Activated naive CD4-positive, alpha-beta T cell treated with anti-CD3 and anti-CD28 coated beads, Interleukin-2, amount 10 ng/mL, durations not matched to agents 7 days and 5 days (primary cell): ENCODE data around the gene FAM117A.

Source experiments
- CTCF ChIA-PET: fragments of 350-600 bp; sonication (Branson Sonifier 250); formaldehyde crosslinking; loops from one replicate; lab custom pipeline; 2021; ENCODE audit warnings: antibody characterized with exemption; lab: Charles Lee
- DNase-seq: peaks from one replicate; pipeline ENCODE4 v3.0.0-alpha.2; 2020
- H3K27ac Mint-ChIP-seq: one replicate; pipeline ENCODE4 v1.8.0; 2021; ENCODE audit warnings: mild to moderate bottlenecking, moderate library complexity, mixed read lengths
- H3K27me3 Mint-ChIP-seq: one replicate; pipeline ENCODE4 v1.8.0; 2021; ENCODE audit warnings: mild to moderate bottlenecking, mixed read lengths
- H3K36me3 Mint-ChIP-seq: one replicate; pipeline ENCODE4 v1.8.0; 2021; ENCODE audit warnings: mixed read lengths
- H3K4me1 Mint-ChIP-seq: one replicate; pipeline ENCODE4 v1.8.0; 2021; ENCODE audit warnings: mixed read lengths
- H3K4me3 Mint-ChIP-seq: one replicate; pipeline ENCODE4 v1.8.0; 2021; ENCODE audit warnings: mild to moderate bottlenecking, moderate library complexity, mixed read lengths
- H3K9me3 Mint-ChIP-seq: one replicate; pipeline ENCODE4 v1.8.0; 2021; ENCODE audit warnings: mixed read lengths

Gene FAM117A

DNA sequence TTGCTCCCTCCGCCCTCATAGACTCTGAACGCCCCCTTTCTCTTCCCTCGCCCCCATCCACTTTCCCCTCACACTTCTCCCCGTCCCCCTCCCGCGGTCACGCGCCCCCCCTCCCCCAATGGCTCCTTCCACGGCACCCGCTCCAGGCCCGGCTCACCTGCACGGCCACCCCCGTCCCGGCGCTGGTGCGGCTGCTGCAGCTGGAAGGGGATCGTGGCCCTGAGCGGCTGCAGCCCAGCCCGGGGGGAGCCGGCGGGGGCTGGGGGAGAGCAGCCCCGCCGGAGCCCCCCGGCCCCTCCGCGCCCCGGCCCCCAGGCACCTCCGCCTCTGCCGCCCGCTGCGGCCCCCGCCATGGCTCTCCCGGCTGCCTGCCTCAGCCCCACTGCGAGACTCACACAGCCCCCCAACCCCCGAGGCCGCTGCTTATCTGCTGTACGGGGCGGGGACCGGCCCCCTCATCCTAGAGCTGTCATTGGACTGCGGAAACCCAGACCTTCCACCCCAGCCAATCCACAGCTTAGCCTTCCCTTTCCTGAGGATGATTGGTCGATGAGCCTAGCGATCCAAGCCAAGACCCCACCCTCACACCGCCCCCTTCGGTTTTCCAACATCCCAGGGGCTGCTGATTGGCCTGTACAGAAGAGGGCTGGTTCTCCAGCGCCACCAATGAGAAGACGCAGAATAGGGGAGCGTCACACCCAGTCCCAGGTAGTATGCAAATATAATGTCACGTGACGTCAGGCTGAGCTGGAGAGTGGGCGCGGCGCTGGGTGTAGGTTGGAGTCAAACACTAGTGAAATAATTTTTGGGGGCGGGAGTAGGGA lies at the start of gene FAM117A:
Gene FAM117A, minus strand, starts transcription at position 397 of the 824 bp plus-strand sequence. Its CDS starts 44 bp downstream, at position 353.
- peaks cover 50% of the 10 kb centered on the region for H3K4me1 Mint-ChIP-seq
- H3K4me3 Mint-ChIP-seq = peak within 1 kb of the TSS; percentile 90
- peaks cover 13% of the 10 kb centered on the region for H3K36me3 Mint-ChIP-seq
- DNase-seq = peak; percentile 99
- H3K27me3 Mint-ChIP-seq = peaks cover 30% of the 10 kb centered on the region
- H3K27ac Mint-ChIP-seq = peak within 1 kb of the TSS; percentile 86
- no peaks in the 10 kb centered on the region for H3K9me3 Mint-ChIP-seq
- CTCF ChIA-PET = interaction anchor here (0.9 to 1.7 kb wide), 6 partner anchors 10 to 194 kb away, joined by 3 to 10 read pairs (median 4); partner anchors contain the start of gene SLC35B1

DNA sequence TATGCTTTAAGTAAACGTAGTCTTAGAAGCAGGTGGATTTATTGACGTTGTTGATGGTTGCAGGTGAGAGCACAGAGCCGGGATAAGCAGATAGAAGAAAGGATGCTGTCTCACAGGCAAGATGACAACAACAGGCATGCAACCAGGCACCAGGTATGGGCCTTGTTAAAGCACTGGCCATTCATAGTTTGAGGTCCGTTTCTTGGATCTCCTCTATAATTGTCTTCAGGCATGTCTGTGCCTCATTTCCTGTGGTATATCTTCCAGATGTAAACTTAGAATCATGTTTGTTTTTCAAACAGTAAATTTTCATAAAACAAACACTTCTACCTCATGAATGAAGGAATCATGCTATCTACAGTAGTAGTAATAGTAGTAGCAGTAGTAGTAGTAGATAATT lies 45.1 kb upstream of the FAM117A start:
- Mint-ChIP-seq H3K4me1 (peaks cover 12% of the 10 kb centered on the region), H3K27ac (no peak overlapping the region), H3K27me3 (no peaks in the 10 kb centered on the region), H3K9me3 (no peaks in the 10 kb centered on the region), H3K36me3 (peaks cover 53% of the 10 kb centered on the region), H3K4me3 (no peak overlapping the region)
- DNase-seq = no peak
- CTCF ChIA-PET = no interaction called here

- no peak overlapping the region for H3K27ac Mint-ChIP-seq
- H3K27me3 Mint-ChIP-seq = no peaks in the 10 kb centered on the region
- no peak overlapping the region for H3K4me3 Mint-ChIP-seq
- CTCF ChIA-PET = interaction anchor here (0.9 kb wide), 1 partner anchor 155 kb away, joined by 3 read pairs; no protein-coding TSS in a partner anchor
- H3K4me1 Mint-ChIP-seq = peaks cover 32% of the 10 kb centered on the region
- peaks cover 54% of the 10 kb centered on the region for H3K36me3 Mint-ChIP-seq
- no peak for DNase-seq
- H3K9me3 Mint-ChIP-seq = no peaks in the 10 kb centered on the region
Measured at GRCh38 chr17:49798738-49799137, 34.8 kb upstream of the FAM117A start.

DNA sequence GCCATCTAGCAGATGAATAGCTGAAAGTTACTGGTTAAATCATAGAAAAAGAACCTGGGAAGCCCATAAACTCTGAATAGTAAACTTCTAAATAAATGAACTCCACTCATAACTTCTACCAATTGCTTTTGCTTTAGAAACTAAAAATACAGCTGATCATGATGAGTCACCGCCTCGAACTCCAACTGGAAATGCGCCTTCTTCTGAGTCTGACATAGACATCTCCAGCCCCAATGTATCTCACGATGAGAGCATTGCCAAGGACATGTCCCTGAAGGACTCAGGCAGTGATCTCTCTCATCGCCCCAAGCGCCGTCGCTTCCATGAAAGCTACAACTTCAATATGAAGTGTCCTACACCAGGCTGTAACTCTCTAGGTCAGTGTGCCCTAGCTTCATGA lies 34.3 kb upstream of the FAM117A start:
- CTCF ChIA-PET = interaction anchor here (0.9 to 1.3 kb wide), 3 partner anchors 154 to 228 kb away, joined by 3 to 4 read pairs (median 3); no protein-coding TSS in a partner anchor
- Mint-ChIP-seq H3K9me3 (no peaks in the 10 kb centered on the region), H3K4me1 (peaks cover 34% of the 10 kb centered on the region), H3K27me3 (no peaks in the 10 kb centered on the region), H3K27ac (no peak overlapping the region), H3K4me3 (no peak overlapping the region), H3K36me3 (peaks cover 58% of the 10 kb centered on the region)
- DNase-seq = no peak

GRCh38 chr17:49795372-49795771 lies 31.4 kb upstream of the FAM117A start:
- H3K4me3 Mint-ChIP-seq = no peak overlapping the region
- peaks cover 60% of the 10 kb centered on the region for H3K4me1 Mint-ChIP-seq
- H3K36me3 Mint-ChIP-seq = peaks cover 70% of the 10 kb centered on the region
- no peaks in the 10 kb centered on the region for H3K9me3 Mint-ChIP-seq
- no peak overlapping the region for H3K27ac Mint-ChIP-seq
- CTCF ChIA-PET = interaction anchor here (1.0 kb wide), 1 partner anchor 224 kb away, joined by 3 read pairs; no protein-coding TSS in a partner anchor
- no peak for DNase-seq
- no peaks in the 10 kb centered on the region for H3K27me3 Mint-ChIP-seq

DNA sequence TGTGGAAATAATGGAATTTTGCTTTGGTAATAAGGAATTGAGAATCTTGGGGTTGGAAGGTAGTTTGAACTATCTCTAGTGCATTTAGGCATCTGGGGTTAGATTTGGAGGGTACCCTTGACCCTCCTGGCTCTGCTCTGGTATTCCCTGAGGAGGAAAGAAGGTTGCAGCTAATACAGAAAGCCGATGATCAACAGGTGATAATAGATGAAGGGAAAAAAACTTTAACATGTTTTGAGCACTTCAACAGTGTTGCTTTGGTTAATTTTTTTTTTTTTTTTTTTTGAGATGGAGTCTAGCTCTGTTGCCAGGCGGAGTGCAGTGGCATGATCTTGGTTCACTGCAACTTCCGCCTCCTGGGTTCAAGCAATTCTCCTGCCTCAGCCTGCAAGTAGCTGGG lies 29.4 kb upstream of the FAM117A start:
- CTCF ChIA-PET = no interaction called here
- peaks cover 66% of the 10 kb centered on the region for H3K4me1 Mint-ChIP-seq

GRCh38 chr17:49789243-49789578 lies 25.3 kb upstream of the FAM117A start:
- no peaks in the 10 kb centered on the region for H3K9me3 Mint-ChIP-seq
- H3K4me1 Mint-ChIP-seq = peaks cover 59% of the 10 kb centered on the region
- H3K36me3 Mint-ChIP-seq = peaks cover 42% of the 10 kb centered on the region
- no peaks in the 10 kb centered on the region for H3K27me3 Mint-ChIP-seq
- no peak for DNase-seq
- H3K4me3 Mint-ChIP-seq = peak overlapping the region; percentile 86
- CTCF ChIA-PET = interaction anchor here (1.0 kb wide), 1 partner anchor 66 kb away, joined by 3 read pairs; no protein-coding TSS in a partner anchor
- H3K27ac Mint-ChIP-seq = peak overlapping the region; percentile 97

More for the DNA sequence above, 29.4 kb upstream of the FAM117A start:
- Mint-ChIP-seq H3K4me3 (no peak overlapping the region), H3K27ac (no peak overlapping the region), H3K36me3 (peaks cover 69% of the 10 kb centered on the region), H3K27me3 (no peaks in the 10 kb centered on the region), H3K9me3 (no peaks in the 10 kb centered on the region)
- DNase-seq = no peak

DNA sequence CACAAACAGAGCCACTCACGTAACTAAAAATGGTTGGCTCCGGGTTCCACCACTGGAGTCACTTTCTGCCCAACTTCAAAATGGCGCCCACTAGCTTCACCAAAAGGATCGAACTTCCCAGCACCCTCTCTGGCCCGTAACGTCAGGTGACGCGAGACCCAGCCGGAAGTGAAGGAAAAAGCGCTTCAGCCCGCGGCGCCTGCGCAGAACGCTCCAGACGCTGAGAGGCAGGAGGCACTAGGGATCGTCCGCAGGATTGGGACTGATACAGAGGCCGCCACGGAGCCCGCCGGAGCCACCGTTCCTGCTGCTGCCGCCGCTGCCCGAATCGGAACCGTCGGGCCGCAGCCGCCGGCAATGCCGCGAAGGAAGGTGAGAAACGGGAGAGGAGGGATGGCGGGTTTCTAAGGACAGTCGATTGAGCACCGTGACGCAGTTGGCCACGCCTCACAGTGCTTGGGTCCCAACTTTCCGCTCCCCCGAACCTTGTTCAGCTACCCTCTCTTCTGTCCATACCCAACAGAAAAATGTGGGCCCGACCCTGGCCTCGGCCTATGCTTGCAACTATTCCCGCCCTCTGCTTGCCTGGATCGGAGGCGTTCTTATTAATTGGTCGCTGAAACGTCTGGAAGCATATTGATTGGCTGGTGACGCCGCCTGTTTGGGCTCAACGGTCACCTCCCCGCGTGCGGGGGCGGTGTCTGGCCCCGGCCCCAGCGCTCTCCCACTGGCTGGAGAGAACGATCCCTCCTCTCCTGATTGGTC lies 24.7 kb upstream of the FAM117A start, which contains the start of gene KAT7:
Gene KAT7, plus strand, starts transcription at position 204 of the 765 bp plus-strand sequence. Its CDS starts 154 bp downstream, at position 358.
- peaks cover 54% of the 10 kb centered on the region for H3K4me1 Mint-ChIP-seq
- CTCF ChIA-PET = interaction anchor here (1.0 to 1.4 kb wide), 3 partner anchors 65 to 82 kb away, joined by 3 to 6 read pairs (median 3); partner anchors contain the start of gene SLC35B1
- peak; percentile 99 for DNase-seq
- peak within 1 kb of the TSS; percentile 86 for H3K4me3 Mint-ChIP-seq
- H3K27me3 Mint-ChIP-seq = no peaks in the 10 kb centered on the region
- peak within 1 kb of the TSS; percentile 97 for H3K27ac Mint-ChIP-seq
- H3K36me3 Mint-ChIP-seq = peaks cover 42% of the 10 kb centered on the region
- H3K9me3 Mint-ChIP-seq = no peaks in the 10 kb centered on the region

- CTCF ChIA-PET = interaction anchor here (0.9 to 1.4 kb wide), 4 partner anchors 9 to 81 kb away, joined by 3 to 6 read pairs (median 4); partner anchors contain the start of gene SLC35B1
- DNase-seq = peak; percentile 39
- H3K36me3 Mint-ChIP-seq = peaks cover 36% of the 10 kb centered on the region
- no peaks in the 10 kb centered on the region for H3K27me3 Mint-ChIP-seq
- peak overlapping the region; percentile 97 for H3K27ac Mint-ChIP-seq
- H3K4me3 Mint-ChIP-seq = peak overlapping the region; percentile 86
- H3K4me1 Mint-ChIP-seq = peaks cover 51% of the 10 kb centered on the region
- no peaks in the 10 kb centered on the region for H3K9me3 Mint-ChIP-seq
Measured at GRCh38 chr17:49787884-49788477, 24.1 kb upstream of the FAM117A start.

- CTCF ChIA-PET = no interaction called here
- no peak for DNase-seq
- H3K27me3 Mint-ChIP-seq = no peaks in the 10 kb centered on the region
- peaks cover 20% of the 10 kb centered on the region for H3K4me1 Mint-ChIP-seq
- no peaks in the 10 kb centered on the region for H3K9me3 Mint-ChIP-seq
- H3K27ac Mint-ChIP-seq = no peak overlapping the region
- peaks cover 8% of the 10 kb centered on the region for H3K36me3 Mint-ChIP-seq
- H3K4me3 Mint-ChIP-seq = no peak overlapping the region
Measured at GRCh38 chr17:49784636-49785035, 20.7 kb upstream of the FAM117A start.

DNA sequence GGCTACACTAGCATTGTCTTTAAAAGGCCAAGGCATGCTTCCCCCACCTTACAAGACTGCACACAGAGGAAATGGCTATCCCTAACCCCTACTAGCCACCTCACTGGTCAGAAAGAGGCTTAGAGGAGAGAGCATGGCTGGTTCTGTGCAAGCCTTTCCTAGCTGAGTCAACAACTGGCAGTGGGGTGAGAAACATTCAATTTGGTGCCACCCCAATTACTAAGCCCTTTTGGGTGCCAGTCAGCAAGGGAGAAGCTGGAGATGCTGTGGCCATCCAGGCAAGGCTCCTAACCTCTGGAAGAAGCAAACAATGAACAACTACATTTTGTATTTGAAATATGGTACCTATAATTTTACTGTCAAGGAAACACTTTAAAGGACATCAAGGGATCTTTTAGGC lies 19.9 kb upstream of the FAM117A start:
- H3K36me3 Mint-ChIP-seq = peaks cover 3% of the 10 kb centered on the region
- peaks cover 15% of the 10 kb centered on the region for H3K4me1 Mint-ChIP-seq
- DNase-seq = no peak
- no peaks in the 10 kb centered on the region for H3K27me3 Mint-ChIP-seq
- H3K4me3 Mint-ChIP-seq = no peak overlapping the region
- H3K9me3 Mint-ChIP-seq = no peaks in the 10 kb centered on the region
- no peak overlapping the region for H3K27ac Mint-ChIP-seq
- CTCF ChIA-PET = interaction anchor here (0.6 to 0.7 kb wide), 2 partner anchors 20 to 166 kb away, joined by 3 read pairs; no protein-coding TSS in a partner anchor

DNA sequence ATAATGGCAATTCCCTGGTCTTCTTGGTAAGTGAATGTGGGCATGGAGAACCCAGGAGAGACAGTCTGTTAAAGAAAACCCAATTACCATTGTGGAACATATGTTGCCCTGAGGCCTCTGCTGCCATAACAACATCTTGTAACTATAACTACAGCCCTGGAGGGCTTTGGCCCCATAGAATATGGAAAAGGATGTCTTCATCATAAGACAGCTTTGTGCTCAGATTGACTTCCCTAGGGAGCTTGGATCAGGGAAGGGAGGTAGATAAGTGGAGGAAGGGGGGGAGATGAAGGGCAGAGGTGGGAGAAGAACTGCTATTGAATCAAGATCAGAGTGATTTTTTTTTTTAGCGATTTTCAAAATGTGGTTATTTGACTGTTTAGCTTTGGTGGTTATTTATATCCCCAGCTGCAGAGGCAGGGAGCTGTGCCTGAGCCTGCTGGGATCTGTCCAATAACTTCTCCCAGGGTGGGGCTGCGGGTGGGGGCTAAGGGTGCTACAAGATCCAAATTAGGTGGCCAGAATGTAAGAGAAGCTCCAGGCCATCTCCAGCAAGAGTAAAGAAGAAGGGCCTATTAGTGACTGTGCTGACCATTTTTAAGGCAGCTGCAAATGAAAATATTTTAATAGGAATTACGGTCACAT lies 19.3 kb upstream of the FAM117A start:
- H3K9me3 Mint-ChIP-seq = no peaks in the 10 kb centered on the region
- peaks cover 3% of the 10 kb centered on the region for H3K36me3 Mint-ChIP-seq
- H3K27me3 Mint-ChIP-seq = no peaks in the 10 kb centered on the region
- CTCF ChIA-PET = interaction anchor here (0.7 kb wide), 1 partner anchor 165 kb away, joined by 3 read pairs; no protein-coding TSS in a partner anchor
- no peak for DNase-seq
- H3K27ac Mint-ChIP-seq = no peak overlapping the region
- H3K4me1 Mint-ChIP-seq = peaks cover 13% of the 10 kb centered on the region
- H3K4me3 Mint-ChIP-seq = no peak overlapping the region

DNA sequence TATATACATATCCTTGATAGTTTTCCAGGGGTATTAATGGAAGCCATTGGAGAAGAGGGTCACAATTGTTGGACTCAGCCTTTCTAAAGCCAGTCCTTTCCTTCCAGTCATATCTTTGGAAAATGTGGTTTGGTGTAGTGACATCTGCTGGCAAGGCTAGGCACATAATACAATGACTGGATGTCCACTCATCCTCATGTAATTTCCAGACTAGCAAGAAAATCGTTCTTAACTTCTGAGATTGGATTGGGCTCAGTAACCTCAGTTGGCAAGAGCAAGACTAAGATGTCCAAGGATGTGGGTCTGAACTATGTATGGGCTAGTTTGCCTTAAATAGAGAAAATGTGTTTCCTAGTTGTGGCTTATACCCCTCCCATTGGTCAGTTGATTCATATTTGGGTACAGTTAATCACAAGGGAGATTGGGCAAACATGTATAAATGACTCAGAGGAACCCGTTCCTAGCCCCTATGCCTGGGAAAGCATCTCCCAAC lies 15.9 kb upstream of the FAM117A start:
- Mint-ChIP-seq H3K36me3 (no peaks in the 10 kb centered on the region), H3K27me3 (peaks cover 12% of the 10 kb centered on the region), H3K9me3 (no peaks in the 10 kb centered on the region), H3K4me1 (no peaks in the 10 kb centered on the region), H3K27ac (no peak overlapping the region), H3K4me3 (no peak overlapping the region)
- DNase-seq = peak; percentile 37
- CTCF ChIA-PET = interaction anchor here (0.7 to 1.3 kb wide), 9 partner anchors 16 to 209 kb away, joined by 3 to 13 read pairs (median 4); partner anchors contain the start of genes FAM117A and SLC35B1
